LNCaP clone FGC (cell line): Measurements from ENCODE around the gene GAB2.

Source experiments
- DNase-seq: peaks from one replicate; pipeline ENCODE4 v3.0.0-alpha.2; 2011; ENCODE audit warnings: low read depth
- H3K4me3 ChIP-seq: 2 replicates; pipeline ENCODE4 v1.5.1; 2011; ENCODE audit warnings: mild to moderate bottlenecking, low read depth, low read length, control low read depth
- TF ChIP-seq, protein P1 (sequence below): IDR thresholded peaks from 2 replicates; pipeline ENCODE4 v1.5.1; 2012; ENCODE audit warnings: mild to moderate bottlenecking; ENCODE audit not compliant: control insufficient read depth, insufficient read depth; ENCODE audit errors: extremely low read depth

The GAB2 gene

DNA sequence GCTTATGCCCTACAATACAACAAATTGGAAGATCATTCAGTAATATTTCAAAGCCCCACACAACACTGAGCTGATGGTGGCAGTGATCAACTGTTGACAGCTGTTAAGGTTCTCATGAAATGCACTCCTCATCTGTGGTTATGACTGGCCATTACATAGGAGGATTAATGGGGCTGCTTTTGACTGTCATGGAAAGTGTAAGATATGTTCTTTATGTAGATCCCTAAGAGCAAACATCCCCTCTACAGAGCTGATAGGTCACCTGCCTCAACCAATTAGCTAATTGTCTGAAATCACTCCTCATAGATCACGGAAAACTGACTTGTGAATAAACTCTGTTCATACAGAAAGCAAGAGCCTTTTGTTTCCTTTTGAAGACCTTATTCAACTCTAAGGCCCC lies 78.1 kb downstream of the GAB2 start:
- no peak for DNase-seq

DNA sequence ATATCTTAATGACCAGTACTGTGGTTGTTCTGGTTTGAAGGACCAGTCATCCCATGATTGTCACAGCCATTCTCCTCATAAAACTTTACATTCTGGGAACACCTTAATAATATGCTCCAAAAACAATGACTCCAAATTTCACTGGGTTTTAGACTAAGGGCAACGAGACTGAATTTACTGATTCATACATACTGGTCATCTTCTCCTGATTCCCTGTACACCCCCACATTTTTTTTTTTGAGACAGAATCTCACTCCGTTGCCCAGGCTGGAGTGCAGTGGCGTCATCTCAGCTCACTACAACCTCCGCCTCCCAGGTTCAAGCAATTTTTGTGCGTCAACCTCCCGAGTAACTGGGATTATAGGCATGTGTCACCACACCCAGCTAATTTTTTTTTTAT lies 78.9 kb downstream of the GAB2 start:
- no peak for DNase-seq
- no peak overlapping the region for H3K4me3 ChIP-seq
- TF ChIP-seq, protein P1, sequence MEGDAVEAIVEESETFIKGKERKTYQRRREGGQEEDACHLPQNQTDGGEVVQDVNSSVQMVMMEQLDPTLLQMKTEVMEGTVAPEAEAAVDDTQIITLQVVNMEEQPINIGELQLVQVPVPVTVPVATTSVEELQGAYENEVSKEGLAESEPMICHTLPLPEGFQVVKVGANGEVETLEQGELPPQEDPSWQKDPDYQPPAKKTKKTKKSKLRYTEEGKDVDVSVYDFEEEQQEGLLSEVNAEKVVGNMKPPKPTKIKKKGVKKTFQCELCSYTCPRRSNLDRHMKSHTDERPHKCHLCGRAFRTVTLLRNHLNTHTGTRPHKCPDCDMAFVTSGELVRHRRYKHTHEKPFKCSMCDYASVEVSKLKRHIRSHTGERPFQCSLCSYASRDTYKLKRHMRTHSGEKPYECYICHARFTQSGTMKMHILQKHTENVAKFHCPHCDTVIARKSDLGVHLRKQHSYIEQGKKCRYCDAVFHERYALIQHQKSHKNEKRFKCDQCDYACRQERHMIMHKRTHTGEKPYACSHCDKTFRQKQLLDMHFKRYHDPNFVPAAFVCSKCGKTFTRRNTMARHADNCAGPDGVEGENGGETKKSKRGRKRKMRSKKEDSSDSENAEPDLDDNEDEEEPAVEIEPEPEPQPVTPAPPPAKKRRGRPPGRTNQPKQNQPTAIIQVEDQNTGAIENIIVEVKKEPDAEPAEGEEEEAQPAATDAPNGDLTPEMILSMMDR = no peak

More for the DNA sequence above, 78.1 kb downstream of the GAB2 start:
- H3K4me3 ChIP-seq = no peak overlapping the region
- TF ChIP-seq, protein P1 = no peak

DNA sequence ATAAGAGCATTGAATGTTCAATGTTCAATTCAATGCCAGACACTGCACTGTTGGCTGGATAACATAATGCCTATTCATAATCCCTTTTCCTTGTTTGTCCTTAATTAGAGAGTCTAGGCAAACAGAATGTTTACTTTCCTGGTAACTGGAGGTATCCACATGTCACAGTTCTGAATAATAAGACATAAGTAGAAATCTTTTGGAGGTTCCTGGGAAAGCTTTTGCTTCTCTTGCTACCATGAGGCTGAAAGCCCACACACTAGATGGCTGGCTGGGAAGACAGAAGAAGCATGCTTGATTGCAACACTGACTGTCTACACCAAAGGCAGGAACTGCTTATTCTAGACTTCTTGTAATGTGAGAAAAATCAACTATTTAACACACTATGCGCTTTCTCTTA lies 79.5 kb downstream of the GAB2 start:
- H3K4me3 ChIP-seq = no peak overlapping the region
- no peak for DNase-seq
- TF ChIP-seq, protein P1 = no peak

DNA sequence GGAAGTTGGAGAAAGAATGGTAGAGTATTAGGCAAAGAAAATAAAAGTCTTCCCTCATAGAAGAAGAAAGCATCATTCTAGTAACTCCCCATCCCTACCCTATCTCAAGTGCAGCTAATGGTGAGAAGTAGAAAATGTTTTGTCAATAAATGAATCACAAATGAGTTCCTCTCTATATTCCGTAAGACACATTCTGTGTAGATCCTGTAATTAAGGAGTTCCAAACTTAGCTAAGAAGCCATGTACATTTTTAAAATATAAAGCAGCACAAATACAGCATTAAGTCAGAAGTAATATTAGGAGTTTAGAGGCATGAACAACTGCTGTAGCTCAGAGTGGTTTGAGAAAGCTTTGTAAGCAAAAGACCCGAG lies 80.1 kb downstream of the GAB2 start:
- TF ChIP-seq, protein P1 = no peak
- no peak overlapping the region for H3K4me3 ChIP-seq
- no peak for DNase-seq

DNA sequence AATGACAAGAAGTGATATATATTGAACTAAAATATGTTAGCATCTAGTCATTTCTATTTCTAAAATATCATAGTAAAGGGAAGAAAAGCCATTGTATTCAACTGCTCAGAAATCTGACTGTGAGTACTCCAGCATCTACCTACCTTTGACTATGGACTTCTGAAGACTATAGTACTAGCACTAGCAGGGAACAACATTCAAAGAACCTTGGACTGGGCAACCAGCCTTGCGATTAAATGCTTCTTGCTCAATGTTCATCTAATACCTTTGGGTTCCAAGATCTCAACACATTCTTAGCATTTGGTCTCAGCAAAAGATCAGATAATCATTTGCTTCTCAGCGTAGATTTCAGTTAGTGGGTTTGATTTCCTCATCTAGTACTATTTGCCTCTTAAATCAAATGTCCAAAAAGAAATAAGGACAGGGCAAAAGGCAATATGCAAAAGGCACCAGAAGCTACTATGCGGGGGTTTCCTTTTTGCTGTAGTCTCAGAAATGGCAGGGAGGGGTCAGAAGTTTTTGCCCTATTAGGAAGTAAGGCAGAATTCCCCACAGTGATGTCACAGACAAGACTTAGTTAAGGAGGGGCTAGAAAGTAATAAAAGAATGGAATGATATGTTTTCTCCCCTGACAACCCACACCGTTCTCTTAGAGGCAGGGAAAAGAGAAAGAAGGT lies 80.6 kb downstream of the GAB2 start:
- TF ChIP-seq, protein P1 = no peak
- no peak for DNase-seq
- H3K4me3 ChIP-seq = no peak overlapping the region

DNA sequence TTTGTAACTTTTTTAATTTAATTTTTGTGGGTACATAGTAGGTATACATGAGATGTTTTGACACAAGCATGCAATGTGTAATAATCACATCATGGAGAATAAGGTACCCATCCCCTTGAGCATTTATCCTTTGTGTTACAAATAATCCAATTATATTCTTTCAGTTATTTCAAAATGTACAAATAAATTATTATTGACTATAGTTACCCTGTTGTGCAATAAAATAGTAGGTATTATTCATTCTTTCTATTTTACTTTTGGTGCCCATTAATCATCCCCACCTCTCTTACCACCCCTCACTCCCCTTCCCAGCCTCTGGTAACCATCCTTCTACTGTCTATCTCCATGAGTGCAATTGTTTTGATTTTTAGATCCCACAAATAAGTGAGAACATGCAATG lies 83.5 kb downstream of the GAB2 start:
- DNase-seq = no peak
- H3K4me3 ChIP-seq = no peak overlapping the region
- TF ChIP-seq, protein P1 = no peak

DNA sequence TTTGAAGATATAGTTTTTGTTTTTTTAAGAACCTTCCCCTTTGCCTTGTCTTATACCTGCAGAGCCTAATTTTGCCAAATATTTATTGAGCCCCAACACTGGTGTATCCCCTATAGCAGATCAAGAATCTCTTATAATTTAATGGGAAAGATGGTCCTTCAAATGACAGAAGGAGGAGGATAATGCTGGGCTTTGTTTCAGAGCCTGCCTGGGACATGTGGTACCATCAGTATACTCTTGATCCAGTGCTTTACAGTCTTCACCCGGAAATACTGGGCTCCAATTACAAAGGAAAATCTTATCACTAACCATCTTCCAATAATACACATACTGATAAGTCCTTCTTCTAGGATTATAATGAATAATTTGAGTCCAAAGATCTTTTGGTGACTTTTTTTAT lies 84.7 kb downstream of the GAB2 start:
- DNase-seq = no peak
- no peak overlapping the region for H3K4me3 ChIP-seq
- TF ChIP-seq, protein P1 = no peak
